ENCODE measurements around the gene KCNJ15. TPM values are rescaled to one million over a fixed set of nuclear protein-coding genes. Genes with fewer than 3 reads are reported as not detected.
A peak's percentile ranks its signal among the peaks of the same experiment; 100 is the strongest.

The KCNJ15 gene
- total and polyA plus RNA-seq, 2 experiments from 2014 or later = not detected

- no peak overlapping the region for H3K27ac ChIP-seq
Observed at GRCh38 chr21:38322311-38322950, 65.6 kb downstream of the KCNJ15 start.

DNA sequence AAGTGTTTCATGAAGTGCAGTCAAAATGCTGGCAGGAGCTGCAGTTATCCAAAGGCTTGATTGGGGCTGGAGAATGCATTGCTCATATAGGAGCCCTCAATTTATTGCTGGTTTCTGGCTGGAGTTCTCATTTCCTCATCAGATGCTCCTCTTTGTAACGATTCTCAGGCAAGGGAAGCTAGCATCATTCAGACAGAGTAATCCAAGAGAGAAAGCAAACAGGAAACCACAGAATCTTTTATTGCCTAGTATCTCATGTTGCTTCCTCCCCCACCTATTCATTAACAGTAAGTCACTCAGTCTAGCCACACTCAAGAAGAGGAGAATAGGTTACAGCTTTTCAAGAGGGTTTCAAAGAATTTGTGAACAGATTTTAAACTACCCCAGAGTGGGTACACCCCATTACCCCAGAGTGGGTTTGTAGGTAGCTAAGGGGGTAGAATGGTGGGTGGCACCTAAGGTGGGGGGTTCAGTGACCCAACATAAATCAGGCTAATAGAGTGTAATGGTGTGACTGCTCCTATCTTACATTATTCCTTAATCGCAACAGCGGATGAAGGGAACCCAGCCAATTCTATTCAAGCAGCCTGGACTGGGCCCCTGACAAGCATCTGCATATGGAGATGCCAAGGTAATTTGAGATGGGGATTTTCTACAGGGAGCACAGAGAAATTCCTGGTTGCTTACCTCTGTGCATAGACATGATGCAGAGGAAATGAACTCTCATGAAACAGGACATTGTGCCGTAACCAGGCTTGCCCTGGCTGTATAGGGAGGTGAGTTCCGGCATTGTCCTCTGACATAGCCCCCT, 67.1 kb downstream of the KCNJ15 start:
- peak; percentile 7 to 87 for DNase-seq (ENCODE audit: low read depth in 1 of 2, low spot score in 1 of 2)
- Histone ChIP-seq H3K9me3 (ENCODE audit: low read depth) (no peaks in the 10 kb centered on the region), H3K27ac (no peak overlapping the region), H3K36me3 (no peaks in the 10 kb centered on the region), H3K4me1 (ENCODE audit: low read depth) (no peaks in the 10 kb centered on the region), H3K4me3 (no peak overlapping the region), H3K27me3 (no peaks in the 10 kb centered on the region)
- TF ChIP-seq, protein P1, sequence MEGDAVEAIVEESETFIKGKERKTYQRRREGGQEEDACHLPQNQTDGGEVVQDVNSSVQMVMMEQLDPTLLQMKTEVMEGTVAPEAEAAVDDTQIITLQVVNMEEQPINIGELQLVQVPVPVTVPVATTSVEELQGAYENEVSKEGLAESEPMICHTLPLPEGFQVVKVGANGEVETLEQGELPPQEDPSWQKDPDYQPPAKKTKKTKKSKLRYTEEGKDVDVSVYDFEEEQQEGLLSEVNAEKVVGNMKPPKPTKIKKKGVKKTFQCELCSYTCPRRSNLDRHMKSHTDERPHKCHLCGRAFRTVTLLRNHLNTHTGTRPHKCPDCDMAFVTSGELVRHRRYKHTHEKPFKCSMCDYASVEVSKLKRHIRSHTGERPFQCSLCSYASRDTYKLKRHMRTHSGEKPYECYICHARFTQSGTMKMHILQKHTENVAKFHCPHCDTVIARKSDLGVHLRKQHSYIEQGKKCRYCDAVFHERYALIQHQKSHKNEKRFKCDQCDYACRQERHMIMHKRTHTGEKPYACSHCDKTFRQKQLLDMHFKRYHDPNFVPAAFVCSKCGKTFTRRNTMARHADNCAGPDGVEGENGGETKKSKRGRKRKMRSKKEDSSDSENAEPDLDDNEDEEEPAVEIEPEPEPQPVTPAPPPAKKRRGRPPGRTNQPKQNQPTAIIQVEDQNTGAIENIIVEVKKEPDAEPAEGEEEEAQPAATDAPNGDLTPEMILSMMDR (IDR thresholded peaks at IDR 0.05; ENCODE audit: low read depth, low read length) = no peak

More at GRCh38 chr21:38322311-38322950, 65.6 kb downstream of the KCNJ15 start:
- TF ChIP-seq, protein P1 (IDR thresholded peaks at IDR 0.05; ENCODE audit: low read depth, low read length) = no peak
- H3K36me3 ChIP-seq = no peaks in the 10 kb centered on the region
- no peaks in the 10 kb centered on the region for H3K4me1 ChIP-seq (ENCODE audit: low read depth)
- no peak overlapping the region for H3K4me3 ChIP-seq
- no peaks in the 10 kb centered on the region for H3K9me3 ChIP-seq (ENCODE audit: low read depth)
- DNase-seq (ENCODE audit: low read depth in 1 of 2, low spot score in 1 of 2) = no peak
- H3K27me3 ChIP-seq = no peaks in the 10 kb centered on the region

DNA sequence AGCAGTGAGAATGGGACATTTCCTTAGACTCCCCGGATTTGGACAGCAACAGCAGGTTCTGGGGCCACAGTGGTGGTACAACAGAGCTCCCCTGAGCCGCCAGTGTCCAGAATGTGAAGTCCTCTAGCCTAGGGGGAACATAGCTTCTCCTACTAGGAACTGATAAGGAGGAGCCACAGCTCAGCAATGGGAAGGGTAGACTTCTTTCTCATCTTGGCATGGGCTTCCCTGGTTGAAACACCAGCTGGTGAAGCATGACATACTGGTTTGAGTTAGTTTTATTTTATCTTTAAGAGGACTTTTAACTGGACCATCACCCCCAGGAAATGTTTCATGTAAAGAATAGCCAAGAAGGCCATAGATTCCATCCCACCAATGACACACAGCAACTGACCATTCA, 68.4 kb downstream of the KCNJ15 start:
- TF ChIP-seq, protein P1 (IDR thresholded peaks at IDR 0.05; ENCODE audit: low read depth, low read length) = no peak
- H3K4me3 ChIP-seq = no peak overlapping the region
- H3K4me1 ChIP-seq (ENCODE audit: low read depth) = no peaks in the 10 kb centered on the region
- no peaks in the 10 kb centered on the region for H3K36me3 ChIP-seq
- DNase-seq (ENCODE audit: low read depth in 1 of 2, low spot score in 1 of 2) = no peak
- H3K9me3 ChIP-seq (ENCODE audit: low read depth) = no peaks in the 10 kb centered on the region
- H3K27ac ChIP-seq = no peak overlapping the region
- H3K27me3 ChIP-seq = no peaks in the 10 kb centered on the region

DNA sequence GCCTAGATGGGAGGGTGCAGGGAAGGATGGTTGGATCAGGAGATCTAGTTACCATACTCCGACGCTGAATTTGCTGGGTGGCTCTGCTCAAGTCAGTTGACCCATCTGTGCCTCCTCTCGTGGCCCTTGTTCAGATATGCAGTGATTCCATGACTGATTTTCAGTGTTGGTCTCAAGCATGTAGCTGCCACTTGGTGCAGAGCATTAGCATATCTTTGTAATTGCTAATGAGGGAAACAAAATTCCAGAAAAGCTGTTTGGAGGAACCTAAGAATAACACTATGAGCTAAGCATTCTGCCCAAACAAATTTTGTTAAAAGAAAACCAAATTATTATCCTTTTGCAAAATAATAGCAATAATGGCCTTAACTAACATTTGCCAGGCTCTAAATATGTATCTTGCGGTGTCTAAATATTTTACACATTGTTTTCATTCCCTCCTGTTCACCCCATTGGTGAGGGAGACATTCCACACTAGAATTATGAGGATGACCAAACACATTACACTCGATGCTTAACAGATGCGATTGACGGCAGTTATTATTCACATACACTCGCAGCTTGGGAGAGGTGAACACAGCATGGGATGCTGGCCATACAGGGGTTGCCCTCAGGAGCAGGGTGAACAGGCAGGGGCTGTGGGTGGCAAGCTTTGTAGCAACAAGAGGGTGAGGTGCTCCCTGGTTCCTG, 69.1 kb downstream of the KCNJ15 start:
- no peak overlapping the region for H3K4me3 ChIP-seq
- no peak for DNase-seq (ENCODE audit: low read depth in 1 of 2, low spot score in 1 of 2)
- no peaks in the 10 kb centered on the region for H3K4me1 ChIP-seq (ENCODE audit: low read depth)
- no peaks in the 10 kb centered on the region for H3K9me3 ChIP-seq (ENCODE audit: low read depth)
- no peak overlapping the region for H3K27ac ChIP-seq
- no peaks in the 10 kb centered on the region for H3K27me3 ChIP-seq
- no peaks in the 10 kb centered on the region for H3K36me3 ChIP-seq
- TF ChIP-seq, protein P1 (IDR thresholded peaks at IDR 0.05; ENCODE audit: low read depth, low read length) = no peak

DNA sequence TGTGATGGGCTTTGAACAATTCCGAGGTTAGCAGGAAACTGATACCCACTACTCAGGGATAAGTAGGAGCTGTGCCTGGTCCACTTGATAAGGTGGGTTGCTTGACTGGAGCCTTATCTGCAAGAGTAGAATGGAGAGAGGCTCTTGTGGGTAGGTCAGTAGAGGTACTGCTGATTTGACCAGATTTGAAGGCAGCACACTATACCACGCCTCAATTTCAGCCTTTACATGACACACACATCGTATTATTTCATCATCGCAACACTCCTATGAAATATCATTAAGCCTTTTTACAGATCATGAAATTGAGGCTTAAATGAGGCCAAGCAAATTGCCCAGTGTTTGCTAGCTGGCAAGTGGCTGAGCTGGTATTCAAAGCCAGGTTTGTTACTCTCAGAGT, 69.6 kb downstream of the KCNJ15 start:
- TF ChIP-seq, protein P1 (IDR thresholded peaks at IDR 0.05; ENCODE audit: low read depth, low read length) = no peak
- H3K4me3 ChIP-seq = no peak overlapping the region
- no peaks in the 10 kb centered on the region for H3K36me3 ChIP-seq
- no peak overlapping the region for H3K27ac ChIP-seq
- H3K9me3 ChIP-seq (ENCODE audit: low read depth) = no peaks in the 10 kb centered on the region
- H3K4me1 ChIP-seq (ENCODE audit: low read depth) = no peaks in the 10 kb centered on the region
- no peak for DNase-seq (ENCODE audit: low read depth in 1 of 2, low spot score in 1 of 2)
- no peaks in the 10 kb centered on the region for H3K27me3 ChIP-seq
